GM12875 (cell line): ENCODE results near the gene DPH6.

Source experiments
- H3K4me3 ChIP-seq: one replicate; pipeline ENCODE4 v1.5.1; 2011; ENCODE audit warnings: low read depth, low read length, control low read depth
- TF ChIP-seq, protein P1 (sequence below): IDR thresholded peaks from 2 replicates; pipeline ENCODE4 v1.5.1; 2011; ENCODE audit warnings: low read depth, mild to moderate bottlenecking, control low read depth, inconsistent platforms, low read length, moderate library complexity, borderline replicate concordance; ENCODE audit not compliant: insufficient read depth

Gene DPH6

DNA sequence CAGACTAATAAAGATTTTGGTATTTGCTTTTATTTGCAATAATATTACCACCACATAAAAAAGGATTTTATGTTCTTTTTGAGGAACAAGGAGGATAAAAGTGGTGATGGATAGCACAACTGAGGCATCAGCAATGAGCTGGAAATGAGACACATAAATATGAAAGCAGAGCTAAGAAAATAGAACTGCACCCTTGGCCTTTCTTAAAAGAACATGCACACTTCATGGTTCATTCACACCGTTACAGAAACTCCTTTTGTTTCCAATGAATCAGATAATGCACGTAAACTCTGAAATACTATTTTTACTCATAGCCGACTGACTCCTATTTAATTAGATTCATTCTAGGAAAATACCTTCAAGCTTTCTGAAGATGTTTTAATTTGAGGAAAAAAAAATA, 19.9 kb upstream of the DPH6 start:
- no peak overlapping the region for H3K4me3 ChIP-seq
- TF ChIP-seq, protein P1, sequence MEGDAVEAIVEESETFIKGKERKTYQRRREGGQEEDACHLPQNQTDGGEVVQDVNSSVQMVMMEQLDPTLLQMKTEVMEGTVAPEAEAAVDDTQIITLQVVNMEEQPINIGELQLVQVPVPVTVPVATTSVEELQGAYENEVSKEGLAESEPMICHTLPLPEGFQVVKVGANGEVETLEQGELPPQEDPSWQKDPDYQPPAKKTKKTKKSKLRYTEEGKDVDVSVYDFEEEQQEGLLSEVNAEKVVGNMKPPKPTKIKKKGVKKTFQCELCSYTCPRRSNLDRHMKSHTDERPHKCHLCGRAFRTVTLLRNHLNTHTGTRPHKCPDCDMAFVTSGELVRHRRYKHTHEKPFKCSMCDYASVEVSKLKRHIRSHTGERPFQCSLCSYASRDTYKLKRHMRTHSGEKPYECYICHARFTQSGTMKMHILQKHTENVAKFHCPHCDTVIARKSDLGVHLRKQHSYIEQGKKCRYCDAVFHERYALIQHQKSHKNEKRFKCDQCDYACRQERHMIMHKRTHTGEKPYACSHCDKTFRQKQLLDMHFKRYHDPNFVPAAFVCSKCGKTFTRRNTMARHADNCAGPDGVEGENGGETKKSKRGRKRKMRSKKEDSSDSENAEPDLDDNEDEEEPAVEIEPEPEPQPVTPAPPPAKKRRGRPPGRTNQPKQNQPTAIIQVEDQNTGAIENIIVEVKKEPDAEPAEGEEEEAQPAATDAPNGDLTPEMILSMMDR: no peak

- TF ChIP-seq, protein P1: no peak
- H3K4me3 ChIP-seq: no peak overlapping the region
Measured at GRCh38 chr15:35562641-35563040, 16.7 kb upstream of the DPH6 start.

DNA sequence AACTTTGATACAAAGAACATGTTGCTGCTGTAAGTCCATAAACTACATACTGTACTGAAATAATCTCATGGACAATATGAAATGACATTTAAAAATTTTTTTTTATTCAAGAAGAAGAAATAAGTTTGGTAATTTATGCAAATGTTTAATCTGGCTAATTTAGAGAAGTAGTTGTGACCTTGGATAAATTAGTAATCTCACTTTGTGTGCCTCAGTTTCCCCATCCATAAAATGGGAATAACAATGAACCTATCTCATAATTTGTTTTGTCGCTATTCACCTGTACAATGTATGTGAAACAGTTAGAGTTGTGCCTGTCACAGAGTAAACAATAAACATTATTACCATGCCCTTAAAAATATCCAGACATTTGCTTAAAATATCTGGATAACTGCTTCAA, 15.3 kb upstream of the DPH6 start:
- TF ChIP-seq, protein P1: no peak
- H3K4me3 ChIP-seq: no peak overlapping the region

GRCh38 chr15:35560870-35561269, 14.9 kb upstream of the DPH6 start:
- TF ChIP-seq, protein P1: no peak
- H3K4me3 ChIP-seq: no peak overlapping the region

DNA sequence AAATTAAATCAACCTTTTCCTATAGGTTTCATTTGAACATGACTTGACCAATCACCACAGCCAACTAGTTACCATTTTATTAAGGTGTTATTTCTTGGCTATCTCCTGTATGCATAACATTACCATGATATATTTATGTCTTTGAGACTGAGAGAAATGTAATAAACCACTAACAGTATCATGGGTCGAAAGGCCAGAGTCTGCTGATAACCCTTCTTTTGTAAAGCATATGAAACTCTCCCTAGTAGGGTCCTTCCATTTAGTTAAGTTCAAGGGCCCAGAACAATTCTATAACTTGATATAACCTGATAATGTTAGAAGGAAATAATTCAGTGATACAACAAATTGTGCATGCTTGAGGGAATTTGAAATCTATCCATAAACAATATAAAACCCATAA, 14.3 kb upstream of the DPH6 start:
- TF ChIP-seq, protein P1: no peak
- no peak overlapping the region for H3K4me3 ChIP-seq

DNA sequence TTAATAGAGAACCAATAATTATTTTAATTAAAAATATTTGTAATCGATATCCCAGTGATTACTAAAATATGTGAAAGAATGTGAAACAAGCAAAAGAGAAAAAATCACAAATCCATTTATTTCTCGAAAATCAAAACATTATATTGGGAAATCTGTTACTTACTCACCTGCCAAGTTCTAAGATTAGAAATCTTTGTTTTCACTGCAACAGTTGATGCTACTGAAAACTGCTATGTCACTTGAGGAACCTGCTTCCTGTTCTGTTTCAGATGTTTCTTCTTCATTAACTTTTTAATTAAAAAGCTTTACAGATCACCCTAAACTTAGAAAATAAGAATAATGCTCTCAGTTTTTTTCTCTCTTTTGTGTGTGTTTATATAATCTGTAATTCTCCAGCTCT, 13.7 kb upstream of the DPH6 start:
- no peak overlapping the region for H3K4me3 ChIP-seq
- TF ChIP-seq, protein P1: no peak

DNA sequence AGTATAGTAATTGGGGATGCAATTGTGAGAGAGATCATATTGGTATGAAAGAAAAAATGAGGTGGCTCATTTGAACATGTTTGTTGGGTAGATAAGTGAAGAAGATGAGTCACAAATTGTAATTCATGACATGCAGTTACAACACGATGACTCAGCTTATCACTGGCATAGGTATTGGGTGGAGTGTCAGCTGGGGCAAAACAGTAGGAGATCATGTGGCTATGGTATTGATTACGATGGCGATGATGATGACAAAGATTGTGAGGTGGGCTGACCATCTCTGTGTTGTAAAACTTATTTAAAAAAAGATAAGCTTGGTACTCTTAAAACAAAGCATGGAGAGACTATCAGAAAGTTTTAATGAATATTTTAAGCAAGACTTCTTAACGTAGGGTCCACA, 11.6 kb upstream of the DPH6 start:
- H3K4me3 ChIP-seq: no peak overlapping the region
- TF ChIP-seq, protein P1: no peak
